ENCODE data around the gene SLC25A17.
"Not testable (repeated sequence)": the region's sequence is repeated elsewhere in the genome, so short reads cannot be mapped to it uniquely, and the experiment has no call there.

Gene SLC25A17, protein sequence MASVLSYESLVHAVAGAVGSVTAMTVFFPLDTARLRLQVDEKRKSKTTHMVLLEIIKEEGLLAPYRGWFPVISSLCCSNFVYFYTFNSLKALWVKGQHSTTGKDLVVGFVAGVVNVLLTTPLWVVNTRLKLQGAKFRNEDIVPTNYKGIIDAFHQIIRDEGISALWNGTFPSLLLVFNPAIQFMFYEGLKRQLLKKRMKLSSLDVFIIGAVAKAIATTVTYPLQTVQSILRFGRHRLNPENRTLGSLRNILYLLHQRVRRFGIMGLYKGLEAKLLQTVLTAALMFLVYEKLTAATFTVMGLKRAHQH

DNA sequence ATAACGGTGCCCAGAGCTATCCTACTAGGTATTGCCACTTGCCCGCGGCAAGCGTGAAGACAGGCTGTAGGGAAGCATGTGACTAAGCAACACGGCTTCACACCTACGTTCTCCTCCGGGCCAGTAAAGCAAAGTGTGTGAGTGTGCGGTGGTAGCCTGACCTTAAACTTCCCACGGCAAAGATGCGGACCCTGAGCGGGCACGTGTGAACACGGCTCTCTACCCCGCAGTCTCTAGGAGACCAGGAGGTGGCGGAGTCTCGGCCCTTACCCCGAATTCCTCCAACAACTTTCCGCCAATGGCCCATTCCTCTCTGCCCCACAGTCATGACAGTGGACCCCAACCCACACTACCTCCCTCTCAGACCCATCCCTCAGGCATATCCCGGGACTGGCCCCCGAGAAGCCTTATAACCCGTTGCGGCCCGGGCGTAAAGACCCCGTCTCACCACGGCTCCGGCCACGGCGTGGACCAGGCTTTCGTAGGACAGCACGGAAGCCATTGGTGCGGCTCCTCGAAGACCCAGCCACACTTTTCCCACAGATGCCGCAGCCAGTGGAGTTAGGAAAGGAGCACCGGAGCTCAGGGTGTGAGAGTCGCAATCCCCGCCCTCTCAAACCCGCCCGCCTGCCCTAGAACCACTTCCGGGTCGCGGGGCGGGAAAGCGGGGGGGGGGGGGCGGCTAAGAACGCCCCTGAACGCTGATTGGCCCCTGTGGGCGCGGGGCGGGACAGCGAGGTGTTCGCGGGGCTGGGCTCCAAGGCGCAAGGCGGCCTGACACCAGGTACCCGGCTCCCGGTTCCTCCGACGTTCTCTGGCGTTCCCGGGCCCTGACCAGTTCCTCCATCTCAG, at the start of gene SLC25A17:
TSS of gene SLC25A17 (minus strand) at position 600 of the 852 bp plus-strand sequence. CDS start at position 502, 98 bp downstream.
- DNase-seq (ENCODE audit: low read depth, low spot score): peak; percentile 81

DNA sequence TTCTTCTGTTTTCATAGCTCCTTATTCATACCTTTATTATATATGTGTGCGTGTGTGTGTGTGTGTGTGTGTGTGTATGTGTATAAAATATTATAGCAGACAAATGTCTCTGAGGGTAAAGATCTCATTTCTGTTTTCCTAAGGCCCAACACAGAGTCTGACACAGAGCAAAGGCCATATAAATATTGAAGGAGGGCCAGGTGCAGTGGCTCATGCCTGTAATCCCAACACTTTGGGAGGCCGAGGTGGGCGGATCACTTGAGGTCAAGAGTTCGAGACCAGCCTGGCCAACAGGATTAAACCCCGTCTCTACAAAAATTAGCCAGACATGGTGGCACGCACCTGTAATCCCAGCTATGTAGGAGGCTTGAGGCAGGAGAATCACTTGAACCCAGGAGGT, 49.2 kb upstream of the SLC25A17 start:
- DNase-seq (ENCODE audit: low read depth, low spot score): not testable (repeated sequence)

DNA sequence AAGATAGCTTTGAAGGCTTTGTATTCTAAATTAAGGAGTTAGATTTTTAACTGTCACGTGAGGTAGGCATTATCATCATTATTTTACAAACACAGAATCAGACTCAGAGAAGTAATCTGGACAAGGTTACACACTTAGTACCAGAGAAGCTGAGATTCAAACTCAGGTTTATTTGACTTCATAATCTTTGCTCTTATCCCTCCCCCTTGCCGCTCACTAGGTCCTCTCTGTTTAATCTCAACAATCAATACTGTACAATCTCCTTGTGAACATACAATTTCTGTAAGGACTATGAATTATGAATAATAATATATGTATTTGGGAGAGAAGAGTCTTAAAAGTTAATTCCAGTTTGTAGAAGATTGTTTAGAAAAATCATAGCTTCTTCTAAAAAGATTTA, 48.0 kb upstream of the SLC25A17 start:
- no peak for DNase-seq (ENCODE audit: low read depth, low spot score)

DNA sequence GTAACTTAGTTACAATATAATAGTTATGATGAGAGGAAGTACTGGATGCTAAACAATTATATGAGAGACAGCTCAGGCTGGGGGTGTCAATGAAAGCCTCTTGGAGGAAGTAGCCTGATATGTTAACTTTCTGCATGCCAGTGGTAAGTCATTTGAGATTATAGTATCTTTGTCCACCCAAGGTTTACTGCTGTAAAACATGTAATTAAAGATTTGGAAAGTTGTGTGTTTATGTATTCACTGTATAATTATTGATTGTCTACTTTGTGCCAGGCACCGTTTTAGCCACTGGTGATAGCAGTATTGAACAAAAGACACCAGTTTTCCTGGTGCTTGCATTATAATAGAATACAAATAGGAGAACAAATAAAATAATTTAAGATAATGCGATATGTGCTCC, 43.4 kb upstream of the SLC25A17 start:
- no peak for DNase-seq (ENCODE audit: low read depth, low spot score)

DNA sequence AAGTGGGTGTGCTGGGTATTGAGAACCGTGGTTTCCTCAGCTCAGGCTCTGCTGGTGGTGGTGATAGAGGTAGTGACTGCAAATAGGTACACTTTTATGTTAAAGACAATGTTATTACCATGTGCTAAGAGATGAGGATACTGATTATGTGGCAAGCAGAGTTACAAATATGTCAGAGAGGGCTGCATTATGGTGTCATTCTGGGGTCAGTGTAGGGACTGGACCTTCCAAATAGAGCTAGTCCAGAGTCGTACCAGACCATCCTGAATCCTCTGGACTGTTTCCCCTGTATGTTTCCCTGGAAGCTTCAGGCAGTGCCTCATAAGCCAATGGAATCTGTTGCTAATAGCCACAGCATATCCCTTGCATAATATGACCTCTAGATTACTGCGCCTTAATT, 42.9 kb upstream of the SLC25A17 start, which contains the start of gene DNAJB7:
TSS of gene DNAJB7 (minus strand) at position 101 of the 400 bp plus-strand sequence. CDS start 119 bp downstream, outside the sequence.
- DNase-seq (ENCODE audit: low read depth, low spot score): no peak

DNA sequence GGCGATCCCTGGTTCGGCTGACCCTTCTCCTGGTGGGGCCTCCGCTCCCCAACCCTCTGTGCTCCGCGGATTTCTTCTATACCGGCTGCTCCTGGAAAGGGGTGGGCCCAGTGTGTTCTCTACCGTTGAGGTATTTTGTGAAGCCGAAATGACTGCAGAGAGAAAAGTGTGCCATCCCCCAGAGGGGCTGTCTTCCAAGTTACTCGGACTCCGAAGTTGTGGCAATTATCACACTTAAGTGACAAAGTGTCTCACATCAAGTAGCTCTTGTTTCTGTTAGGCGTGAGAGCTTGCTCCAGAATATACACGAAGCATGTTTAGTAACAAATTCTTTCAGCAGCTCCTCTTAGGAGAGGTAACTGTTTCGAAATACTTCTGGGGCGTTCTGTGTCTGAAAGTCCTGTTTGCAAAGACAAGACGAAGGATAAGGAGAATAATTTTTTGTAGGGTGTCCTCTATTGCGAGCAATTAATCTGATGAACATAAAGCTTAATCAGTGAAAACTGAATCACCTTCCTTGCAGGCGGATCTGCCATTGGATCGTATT, 38.2 kb upstream of the SLC25A17 start:
- DNase-seq (ENCODE audit: low read depth, low spot score): no peak

DNA sequence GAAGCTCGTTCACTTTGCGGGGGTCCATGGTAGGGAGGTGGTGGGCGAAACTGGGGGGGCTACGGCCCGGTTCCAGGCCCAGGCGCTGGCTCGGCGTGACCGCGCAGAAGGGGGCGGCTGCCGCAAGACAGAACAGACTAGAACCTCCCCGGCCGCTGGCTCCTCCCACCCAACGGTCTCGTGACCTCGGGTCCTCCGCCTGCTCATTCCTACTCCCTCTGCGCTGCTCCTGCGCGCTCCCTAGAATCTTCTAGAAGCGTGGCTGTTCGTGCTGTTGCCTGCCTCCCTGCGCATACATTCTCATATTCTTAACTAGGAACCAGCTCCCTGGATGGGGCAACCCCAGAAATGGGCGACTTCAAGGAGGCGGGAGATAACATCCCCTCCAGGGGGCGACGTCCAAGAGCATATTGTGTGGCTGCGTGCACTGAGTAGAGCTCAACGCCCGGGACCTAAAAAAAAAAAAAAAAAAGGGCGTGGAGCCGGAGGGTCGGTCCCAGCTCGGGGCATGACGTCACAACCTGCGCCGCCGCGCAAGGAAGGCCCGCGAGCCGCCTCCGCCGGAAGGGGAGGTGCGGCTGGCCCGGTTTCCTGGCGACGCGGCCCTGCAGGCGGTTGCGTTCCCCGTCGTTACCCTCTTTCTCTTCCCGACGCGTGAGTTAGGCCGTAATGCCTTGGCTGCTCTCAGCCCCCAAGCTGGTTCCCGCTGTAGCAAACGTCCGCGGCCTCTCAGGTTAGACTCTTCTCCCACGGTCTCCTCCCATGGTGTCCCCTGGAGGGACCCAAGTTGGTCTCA, 37.6 kb upstream of the SLC25A17 start, which contains the start of the genes ST13 and XPNPEP3:
TSS of gene ST13 (minus strand) at position 127 of the 796 bp plus-strand sequence. CDS start at position 28, 99 bp downstream.
TSS of gene XPNPEP3 (plus strand) at position 636 of the 796 bp plus-strand sequence. CDS start at position 670, 34 bp downstream.
- DNase-seq (ENCODE audit: low read depth, low spot score): peak; percentile 93

DNA sequence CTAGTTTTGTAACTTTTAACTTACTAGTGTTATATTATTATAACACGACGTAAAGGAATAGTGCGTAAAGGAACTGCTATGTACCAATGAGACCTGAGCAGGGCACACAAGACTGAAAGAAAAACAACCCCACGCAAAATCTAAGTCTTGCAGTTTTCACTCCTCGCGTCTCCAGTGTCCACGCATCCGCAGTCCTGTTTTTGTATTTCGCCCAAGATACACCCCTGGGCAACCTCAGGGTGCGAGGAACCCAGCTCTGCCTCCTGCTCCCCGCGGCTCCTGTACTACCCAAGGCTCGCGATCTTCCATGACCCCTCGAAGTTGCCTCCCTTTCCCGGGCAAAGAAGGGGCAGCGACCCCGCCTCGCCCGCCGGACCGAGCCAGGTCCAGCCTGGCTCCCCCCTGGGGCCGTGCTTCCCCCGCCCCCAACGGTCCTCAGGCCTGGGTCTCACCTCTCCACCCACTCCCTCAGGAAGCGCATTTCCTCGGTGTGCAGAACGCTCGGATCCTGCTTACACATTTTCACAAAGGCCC, 36.9 kb upstream of the SLC25A17 start:
- DNase-seq (ENCODE audit: low read depth, low spot score): no peak

DNA sequence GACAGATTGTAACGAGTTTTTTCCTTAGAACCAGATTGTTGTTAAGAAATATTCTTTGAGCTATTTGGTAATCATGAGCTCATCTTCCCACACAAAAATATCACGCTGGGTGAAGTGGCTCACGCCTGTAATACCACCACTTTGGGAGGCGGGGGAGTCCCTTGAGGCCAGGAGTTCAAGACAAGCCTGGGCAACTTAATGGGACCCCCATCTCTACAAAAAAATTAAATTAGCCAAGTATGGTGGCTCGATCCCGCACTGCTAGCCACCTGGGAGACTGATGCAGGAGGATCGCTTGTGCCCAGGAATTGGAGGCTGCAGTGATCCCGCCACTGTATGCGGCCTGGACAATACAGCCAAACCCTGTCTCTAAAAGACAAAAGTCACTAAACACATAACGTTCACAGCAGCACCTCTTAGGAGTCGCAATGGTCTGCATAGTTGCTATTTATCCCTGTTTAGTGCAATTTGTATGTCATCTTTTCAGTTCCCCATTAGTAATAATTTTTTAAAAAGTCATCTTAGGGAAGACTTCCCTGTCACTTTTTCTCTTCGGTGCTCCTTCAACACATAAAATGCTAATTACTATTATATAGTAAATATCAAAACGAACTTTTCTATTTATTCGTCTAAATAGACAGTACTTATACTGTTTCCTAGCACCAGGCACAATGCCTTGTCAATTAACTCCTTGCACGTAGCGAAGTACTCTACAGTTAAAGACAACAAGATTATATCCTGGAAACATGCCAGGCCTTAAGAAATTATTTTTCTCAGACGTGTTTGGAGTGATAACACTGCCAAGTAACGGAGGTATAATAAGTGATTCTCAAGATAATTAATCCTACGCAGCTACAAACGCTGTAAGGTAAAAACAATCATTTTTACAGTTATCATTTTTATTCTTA, 36.2 kb upstream of the SLC25A17 start:
- no peak for DNase-seq (ENCODE audit: low read depth, low spot score)

DNA sequence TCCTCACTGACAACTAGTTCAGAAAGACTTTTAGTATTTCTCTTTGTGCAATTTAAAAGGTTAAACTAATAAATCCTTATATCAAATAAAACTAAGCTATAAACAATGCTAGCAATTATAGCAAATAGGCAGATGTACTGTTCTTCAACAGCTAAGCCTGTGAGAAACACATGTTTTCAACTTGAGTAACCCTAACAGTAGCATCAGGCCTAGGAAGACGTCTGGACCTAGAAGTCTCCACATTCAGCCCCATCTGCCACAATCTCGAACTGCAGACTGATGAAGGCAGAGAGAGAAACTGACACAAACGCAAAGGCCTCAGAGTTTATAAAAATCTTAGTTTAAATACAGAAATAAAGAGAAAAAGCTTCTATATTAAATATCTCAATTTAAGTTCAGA, 34.8 kb upstream of the SLC25A17 start:
- no peak for DNase-seq (ENCODE audit: low read depth, low spot score)

DNA sequence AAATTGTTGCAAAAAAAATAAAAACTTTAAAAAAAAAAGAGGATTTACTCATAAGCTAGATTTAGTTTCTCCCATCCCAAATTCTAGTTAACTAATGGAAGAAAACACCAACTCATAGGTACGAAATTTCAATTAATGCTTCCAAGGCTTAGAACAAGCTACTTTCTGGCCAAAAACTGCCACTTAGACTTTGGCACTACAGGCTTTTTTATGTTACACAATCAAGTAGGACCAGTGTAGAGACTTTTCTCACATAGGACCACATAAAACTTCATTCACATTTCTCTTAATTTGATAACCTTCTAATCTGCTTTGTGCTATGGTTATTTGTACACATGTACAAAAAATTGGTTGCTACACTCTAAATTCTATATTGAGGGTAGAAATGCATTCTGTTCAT, 34.2 kb upstream of the SLC25A17 start:
- no peak for DNase-seq (ENCODE audit: low read depth, low spot score)

DNA sequence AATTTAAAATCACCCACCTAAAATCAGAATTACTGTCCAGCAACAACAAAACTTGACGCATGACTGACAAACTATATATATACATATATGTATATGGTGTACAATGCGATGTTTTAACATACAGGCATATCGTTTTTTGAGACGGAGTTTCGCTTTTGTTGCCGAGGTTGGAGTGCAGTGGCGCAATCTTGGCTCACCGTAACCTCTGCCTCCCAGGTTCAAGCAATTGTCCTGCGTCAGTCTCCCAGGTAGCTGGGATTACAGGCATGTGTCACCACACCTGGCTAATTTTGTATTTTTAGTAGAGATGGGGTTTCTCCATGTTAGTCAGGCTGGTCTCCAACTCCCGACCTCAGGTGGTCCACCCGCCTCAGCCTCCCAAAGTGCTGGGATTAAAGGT, 26.7 kb upstream of the SLC25A17 start:
- not testable (repeated sequence) for DNase-seq (ENCODE audit: low read depth, low spot score)

DNA sequence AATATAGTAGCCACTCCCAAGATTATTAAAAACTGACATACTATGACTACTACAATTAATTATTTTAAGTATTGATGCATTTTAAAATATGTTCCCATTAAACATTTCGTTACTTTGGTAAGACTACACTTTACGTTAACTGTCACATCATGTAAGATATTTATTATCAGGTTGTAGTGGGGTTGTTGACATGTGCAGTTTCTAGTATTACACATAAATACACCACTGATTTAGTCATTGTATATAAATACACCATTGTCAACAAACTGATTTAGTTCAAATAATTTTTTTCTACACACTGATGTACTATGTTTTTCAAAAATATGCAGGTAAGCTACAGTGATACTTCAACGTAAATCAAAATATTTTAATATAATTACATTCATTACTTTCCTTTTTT, 25.8 kb upstream of the SLC25A17 start:
- no peak for DNase-seq (ENCODE audit: low read depth, low spot score)

DNA sequence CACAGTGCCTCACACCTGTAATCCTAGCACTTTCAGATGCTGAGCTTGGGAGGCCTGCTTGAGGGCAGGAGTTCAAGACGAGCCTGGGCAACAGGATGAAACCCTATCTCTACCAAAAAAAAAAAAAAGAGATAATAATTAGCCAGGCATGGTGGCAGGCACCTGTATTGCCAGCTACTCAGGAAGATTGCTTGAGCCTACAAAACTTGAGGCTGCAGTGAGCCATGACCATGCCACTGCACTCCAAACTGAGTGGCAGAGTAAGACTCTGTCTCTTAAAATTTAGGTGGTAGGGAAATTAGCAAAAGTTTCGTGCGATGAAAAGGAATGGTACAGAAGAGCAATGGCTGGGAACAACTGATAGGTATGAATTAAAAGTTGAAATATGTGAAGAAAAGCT, 19.3 kb upstream of the SLC25A17 start:
- DNase-seq (ENCODE audit: low read depth, low spot score): no peak

DNA sequence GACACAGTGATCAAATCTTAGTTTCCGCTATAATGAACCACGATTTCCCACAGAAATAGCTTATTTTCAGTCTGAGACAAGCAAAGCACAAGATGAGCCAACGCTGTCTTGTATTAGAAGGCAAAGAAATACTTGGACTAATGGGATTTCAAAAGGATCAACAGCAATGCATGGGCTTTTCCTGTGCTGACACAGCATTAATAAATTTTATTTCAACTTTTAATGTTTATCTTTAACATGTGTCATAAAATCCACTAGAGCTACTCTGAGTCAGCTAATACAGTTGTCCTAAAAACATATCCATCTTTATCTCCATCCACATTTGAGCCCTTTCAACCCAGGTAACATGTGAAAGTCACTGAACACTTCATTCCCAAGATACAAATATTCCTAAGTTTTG, 15.5 kb upstream of the SLC25A17 start:
- DNase-seq (ENCODE audit: low read depth, low spot score): no peak

DNA sequence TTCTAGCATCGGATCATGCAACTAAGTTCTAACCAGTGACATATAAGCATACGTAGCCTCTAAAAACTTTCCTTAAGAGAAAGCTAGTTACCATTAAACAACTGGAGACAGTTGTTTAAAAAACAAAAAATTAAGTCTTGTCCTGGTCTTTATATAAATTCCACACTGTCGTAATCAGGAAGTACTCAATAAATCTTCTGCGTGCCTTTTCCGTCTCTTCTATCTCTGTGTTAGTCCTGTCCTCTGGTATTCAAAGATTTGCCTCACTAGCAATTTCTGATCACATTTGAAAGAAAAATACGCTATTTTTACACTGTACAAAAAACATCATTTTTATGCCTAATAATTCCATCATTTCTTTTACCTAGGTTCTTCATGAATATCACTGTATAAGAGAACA, 10.0 kb upstream of the SLC25A17 start:
- DNase-seq (ENCODE audit: low read depth, low spot score): no peak

DNA sequence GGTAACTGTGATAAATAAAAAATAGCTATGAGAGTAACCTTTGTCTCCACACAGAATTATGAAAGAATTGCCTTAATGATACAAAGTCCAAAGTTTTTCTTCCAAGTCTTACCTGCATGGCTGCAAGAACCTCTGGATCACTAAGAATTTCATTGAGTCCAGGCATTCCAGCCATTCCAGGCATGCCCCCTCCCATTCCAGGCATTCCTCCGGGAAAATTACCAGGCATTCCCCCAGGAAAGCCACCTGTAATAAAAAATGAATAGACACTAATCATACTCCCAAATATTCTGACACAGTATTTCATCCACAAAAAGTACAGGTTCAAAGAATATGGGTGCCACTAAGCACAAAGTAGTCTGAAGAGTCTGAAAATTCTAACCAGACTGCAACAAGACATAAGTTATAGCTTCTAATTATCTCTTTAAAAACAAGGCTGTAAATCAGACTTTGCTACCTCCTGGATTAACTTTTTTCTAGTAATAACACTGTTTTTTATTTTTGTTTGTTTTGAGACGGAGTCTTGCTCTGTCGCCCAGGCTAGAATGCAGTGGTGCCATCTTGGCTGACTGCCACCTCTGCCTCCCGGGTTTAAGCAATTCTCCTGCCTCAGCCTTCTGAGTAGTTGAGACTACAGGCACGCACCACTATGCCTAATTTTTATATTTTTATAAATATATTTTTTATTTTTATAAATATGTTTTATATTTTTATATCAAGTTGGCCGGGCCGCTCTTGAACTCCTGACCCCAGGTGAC, 8.0 kb upstream of the SLC25A17 start:
- DNase-seq (ENCODE audit: low read depth, low spot score): no peak

DNA sequence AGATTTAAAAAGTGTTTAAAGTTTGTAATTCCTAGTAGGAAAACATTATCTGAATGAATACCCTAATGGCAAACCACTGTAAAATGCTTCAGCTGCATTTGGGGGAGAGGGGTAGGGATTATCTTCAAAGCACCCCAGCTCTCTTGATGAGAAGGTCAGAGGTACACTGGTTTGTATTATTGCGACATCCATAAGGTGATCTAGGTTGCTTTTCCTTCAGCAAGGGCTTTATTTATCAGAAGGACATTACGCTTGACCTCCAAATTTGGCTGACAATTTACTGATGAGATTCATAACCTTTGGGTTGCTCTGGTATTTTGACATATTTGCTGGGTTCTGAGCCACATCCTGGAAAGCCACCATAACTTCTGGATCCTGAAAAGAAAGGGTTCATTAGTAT, 7.1 kb upstream of the SLC25A17 start:
- not testable (repeated sequence) for DNase-seq (ENCODE audit: low read depth, low spot score)

DNA sequence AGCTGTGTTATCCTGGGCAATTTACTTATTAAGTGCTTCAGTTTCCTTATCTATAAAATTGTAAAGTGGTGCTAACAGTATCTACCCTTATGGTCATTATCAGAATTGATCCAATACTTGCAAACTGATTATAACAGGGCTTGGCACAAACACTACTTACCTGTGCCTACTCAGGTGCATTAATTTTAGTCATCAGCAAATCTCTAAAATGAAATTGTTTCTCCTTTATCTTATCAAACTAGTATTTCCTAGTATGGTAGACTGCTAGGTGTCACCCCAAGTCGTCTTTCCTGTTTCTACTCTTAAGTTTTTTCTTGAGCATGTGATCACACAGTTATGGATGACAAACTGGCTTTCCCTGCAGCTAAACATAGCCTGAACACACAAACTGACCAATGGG, 4.3 kb upstream of the SLC25A17 start:
- DNase-seq (ENCODE audit: low read depth, low spot score): no peak
